Measurements from ENCODE around the gene SLC11A2. TPM values are rescaled to one million over a fixed set of nuclear protein-coding genes. Genes with fewer than 3 reads are reported as not detected.

Gene SLC11A2
- 96.8 TPM for total RNA-seq
- long read RNA-seq, full-length matches to known transcripts = 65 of 121 reads
- long read RNA-seq, partial matches to known transcripts = 33 of 121 reads
- long read RNA-seq, other reads (novel, unspliced or antisense) = 23 of 121 reads

GRCh38 chr12:51025836-51026638 lies at the start of gene SLC11A2:
Gene SLC11A2 (minus strand): TSS chr12:51026384. CDS start chr12:51010728, 15,656 bp downstream.
- Histone ChIP-seq H3K4me3 (peak within 1 kb of the TSS; percentile 95), H3K27me3 (no peaks in the 10 kb centered on the region), H3K36me3 (no peaks in the 10 kb centered on the region), H3K27ac (peak within 1 kb of the TSS; percentile 92), H3K9me3 (no peaks in the 10 kb centered on the region), H3K4me1 (peaks cover 34% of the 10 kb centered on the region)
- intact Hi-C loops (cut with DNase I) = no loop called here
- DNase-seq = peak; percentile 99
- TF ChIP-seq, protein P1, sequence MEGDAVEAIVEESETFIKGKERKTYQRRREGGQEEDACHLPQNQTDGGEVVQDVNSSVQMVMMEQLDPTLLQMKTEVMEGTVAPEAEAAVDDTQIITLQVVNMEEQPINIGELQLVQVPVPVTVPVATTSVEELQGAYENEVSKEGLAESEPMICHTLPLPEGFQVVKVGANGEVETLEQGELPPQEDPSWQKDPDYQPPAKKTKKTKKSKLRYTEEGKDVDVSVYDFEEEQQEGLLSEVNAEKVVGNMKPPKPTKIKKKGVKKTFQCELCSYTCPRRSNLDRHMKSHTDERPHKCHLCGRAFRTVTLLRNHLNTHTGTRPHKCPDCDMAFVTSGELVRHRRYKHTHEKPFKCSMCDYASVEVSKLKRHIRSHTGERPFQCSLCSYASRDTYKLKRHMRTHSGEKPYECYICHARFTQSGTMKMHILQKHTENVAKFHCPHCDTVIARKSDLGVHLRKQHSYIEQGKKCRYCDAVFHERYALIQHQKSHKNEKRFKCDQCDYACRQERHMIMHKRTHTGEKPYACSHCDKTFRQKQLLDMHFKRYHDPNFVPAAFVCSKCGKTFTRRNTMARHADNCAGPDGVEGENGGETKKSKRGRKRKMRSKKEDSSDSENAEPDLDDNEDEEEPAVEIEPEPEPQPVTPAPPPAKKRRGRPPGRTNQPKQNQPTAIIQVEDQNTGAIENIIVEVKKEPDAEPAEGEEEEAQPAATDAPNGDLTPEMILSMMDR (IDR thresholded peaks at IDR 0.05) = peak; percentile 38
- peak; percentile 96 for ATAC-seq

GRCh38 chr12:51075390-51075789 lies 49.2 kb upstream of the SLC11A2 start:
- Histone ChIP-seq H3K4me3 (no peak overlapping the region), H3K27ac (no peak overlapping the region), H3K36me3 (peaks cover 39% of the 10 kb centered on the region), H3K27me3 (no peaks in the 10 kb centered on the region), H3K4me1 (peaks cover 20% of the 10 kb centered on the region), H3K9me3 (no peaks in the 10 kb centered on the region)
- TF ChIP-seq, protein P1 (IDR thresholded peaks at IDR 0.05) = no peak
- intact Hi-C loops (cut with DNase I) = no loop called here
- DNase-seq (no peak), ATAC-seq (no peak)

DNA sequence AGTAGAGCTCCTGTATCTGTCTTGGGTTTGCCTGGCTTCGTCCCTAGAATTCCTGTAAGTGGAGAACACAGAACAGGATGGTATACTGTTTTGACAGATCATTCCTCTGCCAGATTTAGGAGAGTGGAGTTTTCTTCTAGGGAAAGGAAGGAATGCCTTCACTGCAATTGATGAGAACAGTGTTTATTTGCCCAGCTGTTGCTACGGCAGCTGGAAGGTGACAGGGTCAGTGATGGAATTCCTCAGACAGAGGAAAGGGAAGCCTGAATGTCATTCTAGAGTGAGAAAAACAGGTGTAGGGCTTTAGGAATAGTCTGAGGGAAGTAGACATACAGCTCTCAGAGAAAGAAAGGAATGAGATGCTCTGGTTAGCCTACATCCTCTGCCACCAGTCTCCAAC lies 45.5 kb upstream of the SLC11A2 start:
- intact Hi-C loops (cut with DNase I) = no loop called here
- TF ChIP-seq, protein P1 (IDR thresholded peaks at IDR 0.05) = no peak
- H3K27me3 ChIP-seq = no peaks in the 10 kb centered on the region
- no peak for DNase-seq
- no peak overlapping the region for H3K27ac ChIP-seq
- peaks cover 74% of the 10 kb centered on the region for H3K36me3 ChIP-seq
- ATAC-seq = no peak
- H3K4me3 ChIP-seq = no peak overlapping the region
- H3K4me1 ChIP-seq = peaks cover 10% of the 10 kb centered on the region
- no peaks in the 10 kb centered on the region for H3K9me3 ChIP-seq

DNA sequence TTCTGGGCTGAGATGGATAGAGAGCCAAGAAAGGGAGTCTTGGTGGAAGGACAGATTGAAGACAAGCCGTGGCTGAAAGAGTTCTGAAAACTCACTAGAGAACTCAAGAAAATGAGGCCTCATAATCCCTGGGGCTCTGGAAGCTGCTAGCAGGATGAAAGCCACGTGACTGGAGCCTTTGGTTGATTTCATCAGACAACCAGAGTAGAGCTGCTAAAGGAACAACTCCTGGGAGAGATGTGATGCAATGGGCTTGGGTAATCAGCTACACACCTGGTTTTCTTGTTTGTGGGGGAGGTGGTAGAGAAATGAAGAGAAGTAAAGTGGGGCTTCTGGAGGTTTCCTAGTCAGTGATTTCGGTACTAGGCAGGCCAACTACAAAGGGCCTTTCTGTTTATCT lies 43.8 kb upstream of the SLC11A2 start:
- Histone ChIP-seq H3K9me3 (no peaks in the 10 kb centered on the region), H3K4me3 (no peak overlapping the region), H3K36me3 (peaks cover 91% of the 10 kb centered on the region), H3K27me3 (no peaks in the 10 kb centered on the region), H3K27ac (no peak overlapping the region), H3K4me1 (no peaks in the 10 kb centered on the region)
- DNase-seq = no peak
- TF ChIP-seq, protein P1 (IDR thresholded peaks at IDR 0.05) = no peak
- intact Hi-C loops (cut with DNase I) = no loop called here
- peak; percentile 84 for ATAC-seq

- no peaks in the 10 kb centered on the region for H3K4me1 ChIP-seq
- no peak overlapping the region for H3K27ac ChIP-seq
- DNase-seq (no peak), ATAC-seq (no peak)
- H3K27me3 ChIP-seq = no peaks in the 10 kb centered on the region
- TF ChIP-seq, protein P1 (IDR thresholded peaks at IDR 0.05) = no peak
- no peak overlapping the region for H3K4me3 ChIP-seq
- intact Hi-C loops (cut with DNase I) = no loop called here
- H3K36me3 ChIP-seq = peaks cover 96% of the 10 kb centered on the region
- no peaks in the 10 kb centered on the region for H3K9me3 ChIP-seq
These were observed 41.6 kb upstream of the SLC11A2 start for GRCh38 chr12:51067771-51068170.

Measured in upper lobe of right lung (tissue), 1 donor.